ENCODE results near the gene SREBF2. TPM values are rescaled to one million over a fixed set of nuclear protein-coding genes. Genes with fewer than 3 reads are reported as not detected.

Gene SREBF2
- total RNA-seq, 4 donors from 2014 or later, result 21.4 to 28.0 (median 25.3) TPM

- TF ChIP-seq, protein P1, sequence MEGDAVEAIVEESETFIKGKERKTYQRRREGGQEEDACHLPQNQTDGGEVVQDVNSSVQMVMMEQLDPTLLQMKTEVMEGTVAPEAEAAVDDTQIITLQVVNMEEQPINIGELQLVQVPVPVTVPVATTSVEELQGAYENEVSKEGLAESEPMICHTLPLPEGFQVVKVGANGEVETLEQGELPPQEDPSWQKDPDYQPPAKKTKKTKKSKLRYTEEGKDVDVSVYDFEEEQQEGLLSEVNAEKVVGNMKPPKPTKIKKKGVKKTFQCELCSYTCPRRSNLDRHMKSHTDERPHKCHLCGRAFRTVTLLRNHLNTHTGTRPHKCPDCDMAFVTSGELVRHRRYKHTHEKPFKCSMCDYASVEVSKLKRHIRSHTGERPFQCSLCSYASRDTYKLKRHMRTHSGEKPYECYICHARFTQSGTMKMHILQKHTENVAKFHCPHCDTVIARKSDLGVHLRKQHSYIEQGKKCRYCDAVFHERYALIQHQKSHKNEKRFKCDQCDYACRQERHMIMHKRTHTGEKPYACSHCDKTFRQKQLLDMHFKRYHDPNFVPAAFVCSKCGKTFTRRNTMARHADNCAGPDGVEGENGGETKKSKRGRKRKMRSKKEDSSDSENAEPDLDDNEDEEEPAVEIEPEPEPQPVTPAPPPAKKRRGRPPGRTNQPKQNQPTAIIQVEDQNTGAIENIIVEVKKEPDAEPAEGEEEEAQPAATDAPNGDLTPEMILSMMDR (IDR thresholded peaks at IDR 0.05; ENCODE audit: low read depth), result no peak
Observed at GRCh38 chr22:41844513-41844912, 11.6 kb downstream of the SREBF2 start.

DNA sequence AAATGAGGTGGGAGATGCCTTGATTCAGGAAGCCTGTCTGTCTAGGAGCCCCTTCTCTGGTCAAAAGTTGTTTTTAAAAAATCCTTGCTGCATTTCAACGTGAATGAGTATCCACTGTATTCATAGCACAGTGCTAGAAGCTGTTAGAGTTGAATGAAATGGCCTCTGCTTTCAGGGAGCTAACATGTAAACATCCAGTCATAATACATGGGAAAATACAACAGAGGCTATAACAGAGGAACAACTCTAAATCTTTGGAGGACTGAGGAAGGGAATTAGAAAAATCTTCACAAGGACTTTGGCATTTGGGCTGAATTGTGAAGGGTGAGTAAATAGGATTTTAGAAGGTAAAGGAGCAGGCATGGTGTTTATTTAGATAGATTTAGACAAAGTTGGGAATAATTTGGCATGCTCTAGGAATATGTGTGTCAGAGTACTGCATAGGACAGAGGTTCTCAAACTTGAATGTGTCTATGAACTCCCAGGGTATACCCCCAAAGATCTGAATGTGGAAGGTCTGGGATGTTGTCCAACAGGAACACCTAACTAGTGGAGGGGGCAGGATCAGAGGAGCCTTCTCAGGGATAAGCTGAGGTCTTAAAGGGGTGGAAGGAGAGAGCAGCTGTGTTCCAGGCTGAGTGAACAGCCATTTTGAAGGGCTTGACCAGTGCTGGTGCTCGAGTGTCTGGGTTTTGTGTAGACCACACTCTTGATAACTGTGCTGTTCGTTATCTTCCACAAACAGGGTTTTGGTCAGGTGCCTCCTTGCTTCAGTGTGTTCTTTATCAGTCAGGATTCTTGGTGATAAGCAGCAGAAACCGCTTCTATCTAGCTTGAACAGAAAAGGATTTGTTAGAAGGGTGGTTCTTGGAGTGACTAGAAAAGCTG, 12.7 kb downstream of the SREBF2 start:
- TF ChIP-seq, protein P1 (IDR thresholded peaks at IDR 0.05; ENCODE audit: low read depth), result no peak

DNA sequence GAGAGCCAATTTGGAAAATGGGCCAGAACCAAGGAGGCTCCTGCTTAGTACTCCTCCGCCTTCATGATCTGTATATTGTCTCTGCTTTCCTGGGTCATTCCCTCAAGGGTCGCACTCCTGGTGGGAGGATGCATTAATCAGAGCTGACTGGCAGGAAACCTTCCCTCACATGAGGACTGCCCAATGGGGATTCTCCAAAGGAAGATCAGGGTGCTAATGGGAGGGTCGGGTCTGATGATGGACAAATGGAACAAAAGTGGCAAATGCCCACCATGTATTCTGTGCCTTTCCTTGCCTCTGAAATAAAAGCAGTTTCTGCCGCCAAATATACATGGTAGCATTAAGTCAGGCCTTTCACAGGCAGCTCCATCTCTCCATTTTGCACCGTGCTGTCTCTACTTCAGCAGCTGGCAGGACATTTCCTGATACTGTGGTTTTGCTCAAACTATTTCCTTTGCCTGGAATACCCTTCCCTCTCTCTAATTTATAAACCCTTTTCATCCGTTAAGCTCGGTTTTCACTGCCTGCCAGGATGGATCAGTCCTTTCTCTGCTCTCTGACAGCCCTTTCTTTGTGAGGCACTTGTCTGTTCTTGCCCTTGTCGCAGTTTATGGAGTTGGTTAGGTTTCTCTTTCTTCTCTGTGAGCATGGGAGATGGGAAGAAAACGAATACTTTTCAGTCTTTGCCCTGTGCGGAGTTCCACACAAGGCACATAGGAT, 13.5 kb downstream of the SREBF2 start:
- TF ChIP-seq, protein P1 (IDR thresholded peaks at IDR 0.05; ENCODE audit: low read depth), result no peak

- TF ChIP-seq, protein P1 (IDR thresholded peaks at IDR 0.05; ENCODE audit: low read depth), result no peak
Observed at GRCh38 chr22:41847300-41847699, 14.4 kb downstream of the SREBF2 start.

- TF ChIP-seq, protein P1 (IDR thresholded peaks at IDR 0.05; ENCODE audit: low read depth), result no peak
Observed at GRCh38 chr22:41848468-41848867, 15.6 kb downstream of the SREBF2 start.

DNA sequence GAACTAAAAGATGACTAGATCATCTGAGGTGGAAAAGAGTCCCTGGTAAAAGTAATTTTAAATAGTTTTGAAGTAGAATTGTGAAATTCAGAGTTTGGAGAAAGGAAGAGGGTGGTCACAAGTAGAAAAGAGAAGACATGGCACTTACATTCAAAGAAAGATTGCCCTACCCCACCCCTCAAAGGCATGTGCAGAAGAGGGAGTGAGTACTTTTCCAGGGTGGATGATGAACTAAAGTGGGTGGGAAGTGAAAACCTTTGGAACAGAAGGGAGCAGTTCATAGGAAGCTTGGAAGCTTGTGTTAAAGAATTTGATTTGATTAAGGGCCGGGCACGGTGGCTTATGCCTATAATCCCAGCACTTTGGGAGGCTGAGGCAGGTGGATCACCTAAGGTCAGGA, 23.6 kb downstream of the SREBF2 start:
- TF ChIP-seq, protein P1 (IDR thresholded peaks at IDR 0.05; ENCODE audit: low read depth), result no peak
